ENCODE data around the gene TAS2R41. TPM values are rescaled to one million over a fixed set of nuclear protein-coding genes. Genes with fewer than 3 reads are reported as not detected.
"Not testable (repeated sequence)": the region's sequence is repeated elsewhere in the genome, so short reads cannot be mapped to it uniquely, and the experiment has no call there.

Gene TAS2R41
- total RNA-seq, 1 donor from 2014 or later = not detected

- DNase-seq (ENCODE audit: low read depth) = no peak
- TF ChIP-seq CTCF (conservative IDR thresholded peaks at IDR 0.05; ENCODE audit: low read depth, low read length) = no peak
- no peak overlapping the region for H3K4me3 ChIP-seq (ENCODE audit: low read depth, low read length)
These were observed 2.8 kb downstream of the TAS2R41 start for GRCh38 chr7:143480501-143480900.

DNA sequence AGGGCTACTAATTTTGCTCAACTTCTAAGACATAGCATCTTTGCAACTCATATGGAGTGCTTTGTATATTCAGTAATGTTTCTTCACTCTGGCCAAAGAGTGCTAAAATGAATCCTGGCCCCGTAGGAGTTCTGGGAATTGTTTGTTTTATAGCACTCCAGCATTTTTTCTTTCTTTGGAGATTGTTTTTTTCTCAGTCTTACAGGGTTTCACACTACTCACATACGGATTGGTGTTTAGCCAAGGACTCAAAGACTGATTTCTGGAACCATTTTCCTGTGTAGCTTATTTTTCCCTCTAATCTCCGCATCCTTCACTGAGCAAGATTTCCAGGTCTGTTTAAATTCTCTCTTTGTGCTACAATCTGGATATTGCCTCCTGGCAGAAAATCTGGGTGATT lies 6.4 kb downstream of the TAS2R41 start:
- no peak for DNase-seq (ENCODE audit: low read depth)
- no peak for TF ChIP-seq CTCF (conservative IDR thresholded peaks at IDR 0.05; ENCODE audit: low read depth, low read length)
- no peak overlapping the region for H3K4me3 ChIP-seq (ENCODE audit: low read depth, low read length)

DNA sequence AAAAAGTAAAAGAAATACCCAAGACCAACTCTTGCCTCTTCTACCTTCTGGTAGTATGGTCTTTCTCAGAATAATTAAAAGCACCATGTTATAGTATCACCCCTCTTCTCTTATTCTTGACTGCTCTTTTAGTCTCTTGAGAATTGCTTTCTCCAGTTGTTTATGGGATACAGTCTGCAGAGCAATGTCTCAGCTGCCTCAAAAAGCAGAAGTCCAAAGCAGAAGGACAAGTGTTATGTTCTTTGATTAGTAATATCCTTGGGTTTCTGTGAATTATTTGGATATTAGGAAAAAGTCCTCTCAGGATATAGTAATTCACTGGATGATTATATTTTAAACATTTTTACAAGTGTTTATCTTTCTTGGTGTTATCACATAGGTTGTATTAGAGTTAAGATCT lies 7.4 kb downstream of the TAS2R41 start:
- no peak for TF ChIP-seq CTCF (conservative IDR thresholded peaks at IDR 0.05; ENCODE audit: low read depth, low read length)
- no peak for DNase-seq (ENCODE audit: low read depth)
- H3K4me3 ChIP-seq (ENCODE audit: low read depth, low read length) = no peak overlapping the region

GRCh38 chr7:143485500-143485899 lies 7.8 kb downstream of the TAS2R41 start:
- H3K4me3 ChIP-seq (ENCODE audit: low read depth, low read length) = no peak overlapping the region
- DNase-seq (ENCODE audit: low read depth) = no peak
- TF ChIP-seq CTCF (conservative IDR thresholded peaks at IDR 0.05; ENCODE audit: low read depth, low read length) = no peak

DNA sequence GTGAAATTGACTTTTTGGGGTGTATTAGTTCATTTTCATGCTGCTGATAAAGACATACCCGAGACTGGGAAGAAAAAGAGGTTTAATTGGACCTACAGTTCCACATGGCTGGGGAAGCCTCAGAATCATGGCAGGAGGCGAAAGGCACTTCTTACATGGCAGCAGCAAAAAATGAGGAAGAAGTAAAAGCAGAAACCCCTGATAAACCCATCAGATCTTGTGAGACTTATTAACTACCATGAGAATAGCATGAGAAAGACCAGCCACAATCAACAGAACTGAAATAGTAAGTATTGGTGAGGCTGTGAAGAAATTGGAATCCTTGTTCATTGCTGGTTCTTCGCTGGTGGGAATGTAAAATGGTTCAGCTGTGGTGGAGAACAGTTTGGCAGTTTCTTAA lies 8.6 kb downstream of the TAS2R41 start:
- not testable (repeated sequence) for H3K4me3 ChIP-seq (ENCODE audit: low read depth, low read length); DNase-seq (ENCODE audit: low read depth)

GRCh38 chr7:143487061-143487460 lies 9.4 kb downstream of the TAS2R41 start:
- no peak for TF ChIP-seq CTCF (conservative IDR thresholded peaks at IDR 0.05; ENCODE audit: low read depth, low read length)
- DNase-seq (ENCODE audit: low read depth) = no peak
- no peak overlapping the region for H3K4me3 ChIP-seq (ENCODE audit: low read depth, low read length)

DNA sequence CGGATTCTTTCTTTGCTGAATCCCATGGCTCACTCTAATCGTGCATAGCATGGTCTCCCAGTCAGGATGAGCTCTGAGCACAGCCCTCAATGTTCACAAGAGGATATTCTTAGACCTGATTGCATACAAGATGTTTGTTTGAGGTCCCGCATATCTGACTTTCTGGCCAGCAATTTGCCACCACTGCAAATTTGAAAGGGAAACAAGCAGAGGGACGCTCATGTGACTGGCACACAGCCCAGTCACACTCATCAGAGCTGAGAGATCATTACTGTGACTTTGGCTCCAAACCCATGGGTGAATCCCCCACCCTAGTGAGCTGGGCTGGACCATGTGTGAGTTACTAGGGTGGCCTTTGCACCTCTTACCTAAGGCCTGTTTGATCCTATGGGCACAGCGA lies 9.9 kb downstream of the TAS2R41 start:
- no peak for TF ChIP-seq CTCF (conservative IDR thresholded peaks at IDR 0.05; ENCODE audit: low read depth, low read length)
- H3K4me3 ChIP-seq (ENCODE audit: low read depth, low read length) = no peak overlapping the region
- no peak for DNase-seq (ENCODE audit: low read depth)

Measured in epithelial cell of proximal tubule (primary cell).